GM06990 (cell line): ENCODE results near the gene GPRC5C.

Source experiments
- DNase-seq: peaks from one replicate; pipeline ENCODE4 v3.0.0-alpha.2; 2011; ENCODE audit not compliant: insufficient read length; ENCODE audit errors: extremely low read depth
- H3K27me3 ChIP-seq: replicated peaks from 2 replicates; pipeline ENCODE4 v1.6.0; 2011; ENCODE audit warnings: low read length; ENCODE audit not compliant: control insufficient read depth, insufficient read depth
- H3K36me3 ChIP-seq: 2 replicates; pipeline ENCODE4 v1.5.1; 2011; ENCODE audit warnings: low read length; ENCODE audit not compliant: control insufficient read depth, insufficient read depth
- H3K4me3 ChIP-seq: replicated peaks from 2 replicates; pipeline ENCODE4 v1.5.1; 2011; ENCODE audit warnings: low read depth, mild to moderate bottlenecking, control low read depth, low read length
- TF ChIP-seq, protein P1 (sequence below): IDR thresholded peaks from 2 replicates; pipeline ENCODE4 v1.5.1; 2011; ENCODE audit warnings: low read length, control low read depth, mild to moderate bottlenecking, inconsistent platforms; ENCODE audit not compliant: insufficient read depth, poor library complexity, severe bottlenecking

The GPRC5C gene

DNA sequence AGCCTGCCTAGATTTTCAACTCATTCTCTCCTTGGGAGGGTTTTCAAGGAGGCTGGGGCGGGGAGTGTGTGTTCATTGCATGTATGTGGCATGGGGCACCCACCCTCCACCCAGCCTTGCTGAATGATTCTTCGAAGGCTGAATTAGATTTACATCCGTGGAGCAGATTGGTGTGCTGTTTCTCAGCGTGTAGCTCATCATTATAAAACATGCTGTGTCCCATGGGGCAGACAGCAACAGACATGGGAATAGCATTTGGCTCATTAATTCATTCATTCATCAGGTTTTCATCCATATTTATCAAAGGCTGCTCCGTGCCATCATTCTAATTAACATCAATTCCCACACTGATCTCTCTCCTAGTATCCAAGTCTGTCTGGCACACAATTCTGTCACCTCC is 23.9 kb downstream of the GPRC5C start:
- TF ChIP-seq, protein P1, sequence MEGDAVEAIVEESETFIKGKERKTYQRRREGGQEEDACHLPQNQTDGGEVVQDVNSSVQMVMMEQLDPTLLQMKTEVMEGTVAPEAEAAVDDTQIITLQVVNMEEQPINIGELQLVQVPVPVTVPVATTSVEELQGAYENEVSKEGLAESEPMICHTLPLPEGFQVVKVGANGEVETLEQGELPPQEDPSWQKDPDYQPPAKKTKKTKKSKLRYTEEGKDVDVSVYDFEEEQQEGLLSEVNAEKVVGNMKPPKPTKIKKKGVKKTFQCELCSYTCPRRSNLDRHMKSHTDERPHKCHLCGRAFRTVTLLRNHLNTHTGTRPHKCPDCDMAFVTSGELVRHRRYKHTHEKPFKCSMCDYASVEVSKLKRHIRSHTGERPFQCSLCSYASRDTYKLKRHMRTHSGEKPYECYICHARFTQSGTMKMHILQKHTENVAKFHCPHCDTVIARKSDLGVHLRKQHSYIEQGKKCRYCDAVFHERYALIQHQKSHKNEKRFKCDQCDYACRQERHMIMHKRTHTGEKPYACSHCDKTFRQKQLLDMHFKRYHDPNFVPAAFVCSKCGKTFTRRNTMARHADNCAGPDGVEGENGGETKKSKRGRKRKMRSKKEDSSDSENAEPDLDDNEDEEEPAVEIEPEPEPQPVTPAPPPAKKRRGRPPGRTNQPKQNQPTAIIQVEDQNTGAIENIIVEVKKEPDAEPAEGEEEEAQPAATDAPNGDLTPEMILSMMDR = no peak
- Histone ChIP-seq H3K27me3 (no peaks in the 10 kb centered on the region), H3K36me3 (no peaks in the 10 kb centered on the region), H3K4me3 (no peak overlapping the region)
- DNase-seq = no peak

DNA sequence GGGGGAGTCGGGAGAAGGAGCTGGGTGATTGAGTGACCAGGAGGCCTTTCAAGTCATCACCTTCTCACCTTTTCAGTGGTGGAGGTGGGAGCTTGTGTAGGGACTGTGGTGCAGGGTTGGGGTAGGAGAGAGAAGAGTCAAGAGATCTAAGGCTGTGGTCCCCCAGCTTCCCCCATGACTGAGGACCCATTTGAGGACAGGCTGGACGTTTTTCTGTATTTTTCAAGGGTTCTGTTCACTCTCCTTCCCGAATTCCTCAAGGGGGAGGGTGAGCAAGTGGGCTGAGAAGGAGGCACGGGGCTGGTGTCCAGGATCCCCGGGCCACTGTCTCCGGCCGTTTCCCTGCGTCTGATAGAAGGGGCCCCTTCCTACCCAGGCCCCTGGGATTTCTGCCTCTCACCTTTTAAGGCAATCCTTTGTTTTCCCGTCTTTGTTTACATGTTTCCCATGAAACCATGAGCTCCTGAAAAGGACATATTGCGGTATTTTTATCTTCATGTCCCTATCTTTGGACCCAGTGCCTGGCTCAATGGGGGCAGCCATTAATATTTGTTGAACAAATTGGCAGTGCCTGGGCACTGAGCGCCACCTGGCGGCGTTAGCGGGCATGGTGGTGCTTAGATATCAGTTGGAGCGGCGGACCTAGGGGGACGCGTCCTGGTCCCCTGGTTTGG is 25.4 kb downstream of the GPRC5C start:
- Histone ChIP-seq H3K27me3 (no peaks in the 10 kb centered on the region), H3K36me3 (no peaks in the 10 kb centered on the region), H3K4me3 (no peak overlapping the region)
- TF ChIP-seq, protein P1 = peak; percentile 93
- peak; percentile 59 for DNase-seq

DNA sequence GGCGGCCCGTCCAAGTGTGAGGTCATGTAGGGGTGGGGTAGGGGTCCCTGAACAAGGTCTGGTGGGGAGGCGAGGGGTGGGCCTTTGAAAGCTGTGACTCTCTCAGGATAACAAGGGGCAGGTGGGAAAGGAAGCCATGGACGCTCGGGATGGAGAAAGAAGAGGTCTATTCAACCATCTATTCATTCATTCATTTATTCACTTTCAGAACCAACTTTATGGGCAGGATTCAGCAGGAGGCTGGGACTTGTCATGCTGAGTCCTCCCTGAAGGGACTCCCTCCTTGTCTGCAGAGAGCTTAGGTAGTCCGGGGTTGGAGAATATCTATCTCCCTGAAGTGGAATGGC is 25.9 kb downstream of the GPRC5C start:
- H3K4me3 ChIP-seq = no peak overlapping the region
- DNase-seq = no peak
- TF ChIP-seq, protein P1 = no peak
- no peaks in the 10 kb centered on the region for H3K27me3 ChIP-seq
- H3K36me3 ChIP-seq = no peaks in the 10 kb centered on the region

DNA sequence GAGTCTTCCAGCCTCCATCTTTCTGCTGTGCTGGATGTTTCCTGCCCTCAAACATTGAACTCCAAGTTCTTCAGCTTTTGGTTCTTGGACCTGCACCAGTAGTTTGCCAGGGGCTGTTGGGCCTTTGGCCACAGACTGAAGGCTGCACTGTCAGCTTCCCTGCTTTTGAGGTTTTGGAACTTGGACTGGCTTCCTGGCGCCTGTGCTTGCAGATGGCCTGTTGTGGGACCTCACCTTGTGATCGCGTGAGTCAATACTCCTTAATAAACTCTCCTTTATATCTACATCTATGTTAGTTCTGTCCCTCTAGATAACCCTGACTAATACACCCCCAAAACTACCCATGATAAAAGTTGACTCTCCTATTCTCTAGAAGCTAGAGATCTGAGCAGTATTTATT is 26.9 kb downstream of the GPRC5C start:
- no peaks in the 10 kb centered on the region for H3K36me3 ChIP-seq
- TF ChIP-seq, protein P1 = no peak
- H3K27me3 ChIP-seq = no peaks in the 10 kb centered on the region
- no peak overlapping the region for H3K4me3 ChIP-seq
- DNase-seq = no peak

DNA sequence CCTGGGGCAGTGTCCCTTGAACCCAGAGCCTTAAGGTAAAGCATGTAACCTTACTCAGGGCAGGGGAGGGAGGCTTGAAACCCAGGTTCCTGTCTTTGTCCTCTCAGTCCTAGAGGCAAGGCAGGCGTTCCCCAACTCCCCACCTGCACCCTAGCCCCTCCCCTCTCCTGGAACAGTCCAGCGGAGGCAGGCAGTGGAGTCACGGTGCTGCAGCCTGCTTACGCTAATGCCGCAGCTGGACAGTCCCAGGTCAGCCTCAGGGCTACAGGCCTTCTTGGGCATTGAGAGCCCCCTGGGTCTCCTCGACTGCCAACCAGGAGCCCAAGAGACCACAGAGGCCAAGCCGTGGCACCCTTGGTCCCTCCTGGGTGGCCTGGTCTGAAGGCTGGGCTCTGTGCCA is 27.7 kb downstream of the GPRC5C start:
- Histone ChIP-seq H3K36me3 (no peaks in the 10 kb centered on the region), H3K4me3 (no peak overlapping the region), H3K27me3 (no peaks in the 10 kb centered on the region)
- TF ChIP-seq, protein P1 = no peak
- no peak for DNase-seq

DNA sequence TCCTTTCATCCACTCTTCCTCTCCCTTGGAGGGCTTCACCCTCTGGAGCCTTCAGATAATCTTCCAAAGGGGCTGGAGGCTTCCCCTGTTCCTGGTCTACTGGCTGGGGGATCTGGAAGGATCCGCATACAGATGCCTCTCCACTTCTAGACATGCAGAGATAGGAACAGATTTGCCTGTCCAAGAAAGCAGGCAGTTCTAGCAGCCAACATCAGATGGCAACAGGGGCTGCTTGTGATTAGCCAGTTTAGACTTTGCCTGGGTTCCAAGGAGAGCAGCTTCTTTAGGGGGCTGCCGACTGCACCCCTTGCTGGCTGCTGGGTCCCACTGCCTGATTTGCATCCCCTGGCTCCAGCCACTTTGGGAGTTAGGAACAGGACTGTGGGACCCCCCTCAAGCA is 28.4 kb downstream of the GPRC5C start:
- no peaks in the 10 kb centered on the region for H3K27me3 ChIP-seq
- no peak for DNase-seq
- TF ChIP-seq, protein P1 = no peak
- H3K4me3 ChIP-seq = no peak overlapping the region
- no peaks in the 10 kb centered on the region for H3K36me3 ChIP-seq
